HepG2 (cell line): ENCODE data around the gene GUK1. TPM values are rescaled to one million over a fixed set of nuclear protein-coding genes. Genes with fewer than 3 reads are reported as not detected.

Experiments used
- ETV5 ChIP-seq: IDR thresholded peaks from 2 replicates; pipeline ENCODE4 v1.6.1; 2018; ENCODE audit warnings: missing biosample characterization, missing genetic modification reagents, inconsistent platforms, borderline replicate concordance
- GABPA ChIP-seq, 2 experiments: IDR thresholded peaks; 2 replicates each; pipeline ENCODE4 v1.6.1; 2011 to 2016; ENCODE audit warnings: low read depth in 2 of 2, low read length in 1 of 2, missing biosample characterization in 1 of 2, missing genetic modification characterization in 1 of 2
- GLI4 ChIP-seq: sonication (generic); formaldehyde crosslinking; IDR thresholded peaks from 2 replicates; pipeline ENCODE4 v1.5.1; 2020; ENCODE audit warnings: missing genetic modification reagents, mild to moderate bottlenecking, moderate library complexity, borderline replicate concordance
- GLMP ChIP-seq: sonication (generic); formaldehyde crosslinking; IDR thresholded peaks from 2 replicates; pipeline ENCODE4 v1.9.0; 2021; ENCODE audit warnings: missing genetic modification reagents, mild to moderate bottlenecking, borderline replicate concordance
- GTF2F1 ChIP-seq: fragments of 150-350 bp; IDR thresholded peaks from 2 replicates; pipeline ENCODE4 v1.6.1; 2014; ENCODE audit warnings: low read length
- IKZF1 ChIP-seq: fragments of 450-650 bp; IDR thresholded peaks from 2 replicates; pipeline ENCODE4 v1.7.1; 2016
- NR2F1 ChIP-seq, 2 experiments: fragments of 450-650 bp in 1 of 2; formaldehyde crosslinking in 1 of 2; IDR thresholded peaks; 2 replicates each; pipeline versions ENCODE4 v1.5.0 to v1.6.1; 2016 to 2020; ENCODE audit warnings: mild to moderate bottlenecking in 1 of 2, missing compliant biosample characterization in 1 of 2, missing genetic modification reagents in 1 of 2, moderate library complexity in 1 of 2
- REXO4 ChIP-seq: sonication (generic); formaldehyde crosslinking; IDR thresholded peaks from 2 replicates; pipeline ENCODE4 v1.8.0; 2022; ENCODE audit warnings: missing genetic modification reagents, mild to moderate bottlenecking, borderline replicate concordance
- RNF219 ChIP-seq: sonication (generic); formaldehyde crosslinking; IDR thresholded peaks from 2 replicates; pipeline ENCODE4 v1.5.0; 2020; ENCODE audit warnings: mild to moderate bottlenecking, missing genetic modification reagents
- SIX4 ChIP-seq: sonication (generic); formaldehyde crosslinking; IDR thresholded peaks from 2 replicates; pipeline ENCODE4 v1.4.0; 2020; ENCODE audit warnings: missing genetic modification reagents
- SUZ12 ChIP-seq: fragments of 150-350 bp; IDR thresholded peaks from 2 replicates; pipeline ENCODE4 v1.6.1; 2014; ENCODE audit warnings: low read depth, low read length
- TEAD3 ChIP-seq: optimal IDR thresholded peaks from 2 replicates; pipeline ENCODE3; 2016; ENCODE audit warnings: borderline replicate concordance
- THAP7 ChIP-seq: sonication (generic); formaldehyde crosslinking; IDR thresholded peaks from 2 replicates; pipeline ENCODE4 v1.8.1; 2023; ENCODE audit warnings: mild to moderate bottlenecking, missing genetic modification reagents
- USF2 ChIP-seq, 2 experiments: sonication (generic) in 1 of 2; formaldehyde crosslinking in 1 of 2; IDR thresholded peaks; 2 replicates each; pipeline versions ENCODE4 v1.5.1 to v1.6.1; 2011 to 2020; ENCODE audit warnings: borderline replicate concordance in 1 of 2, low read depth in 1 of 2, low read length in 1 of 2, mild to moderate bottlenecking in 1 of 2, missing genetic modification reagents in 1 of 2, moderate library complexity in 1 of 2
- ZBTB7B ChIP-seq: sonication (generic); formaldehyde crosslinking; IDR thresholded peaks from 2 replicates; pipeline ENCODE4 v1.4.0; 2020; ENCODE audit warnings: missing genetic modification reagents
- ZNF205 ChIP-seq: IDR thresholded peaks from 2 replicates; pipeline ENCODE4 v1.6.1; 2018; ENCODE audit warnings: missing biosample characterization, missing genetic modification reagents
- ZNF274 ChIP-seq: sonication (generic); formaldehyde crosslinking; IDR thresholded peaks from 2 replicates; pipeline ENCODE4 v1.5.1; 2020; ENCODE audit warnings: mild to moderate bottlenecking, missing genetic modification reagents
- ZNF503 ChIP-seq: sonication (generic); formaldehyde crosslinking; IDR thresholded peaks from 2 replicates; pipeline ENCODE4 v1.4.0; 2020; ENCODE audit warnings: missing genetic modification reagents
- ZNF740 ChIP-seq: sonication (generic); formaldehyde crosslinking; IDR thresholded peaks from 2 replicates; pipeline ENCODE4 v1.4.0; 2020; ENCODE audit warnings: missing genetic modification reagents
- polyA plus RNA-seq, 8 experiments: library from polyadenylated mRNA; depleted of rRNA in 3 of 8; stranded (reverse) in 7 of 8; unstranded in 1 of 8; fragments of >200 nt; fragmentation: Illumina TruSeq in 4 of 8; extraction: Trizol in 4 of 8; gene quantifications; 2 replicates each; pipeline versions ENCODE4 v1.2.1 to v1.2.3, GENCODE V29; 2011 to 2016; ENCODE audit warnings: low read depth in 4 of 8, missing spikeins in 1 of 8, mixed read lengths in 1 of 8; ENCODE audit not compliant: insufficient read depth in 1 of 8
- total RNA-seq, 5 experiments: library from RNA; depleted of rRNA; stranded (reverse); fragments of >200 nt; fragmentation: Illumina TruSeq; extraction: Trizol; gene quantifications; 2 replicates each; pipeline ENCODE4 v1.2.3, GENCODE V29; 2016; ENCODE audit warnings: low read depth in 1 of 5

Gene GUK1
- total and polyA plus RNA-seq, 2 of the 13 experiments (the other 11 are each of a cell fraction or from before 2014, with no cell fraction given): 116 to 154 TPM

- TF ChIP-seq THAP7 (CRISPR knock-in tag): 0 out of 2 replicates have a peak, but pooled peaks have one; percentile 29
- TF ChIP-seq ZNF740 (CRISPR knock-in tag): no peak
- peak; percentile 61 for TF ChIP-seq ZBTB7B (CRISPR knock-in tag)
- TF ChIP-seq ZNF274 (CRISPR knock-in tag): no peak
- no peak for TF ChIP-seq GABPA (IDR thresholded peaks at IDR 0.05; ENCODE audit: low read depth, low read length)
- peak; percentile 63 for TF ChIP-seq GABPA (CRISPR knock-in tag; IDR thresholded peaks at IDR 0.05; ENCODE audit: low read depth)
- no peak for TF ChIP-seq GTF2F1
- no peak for TF ChIP-seq REXO4 (CRISPR knock-in tag)
- no peak for TF ChIP-seq USF2 (IDR thresholded peaks at IDR 0.05; ENCODE audit: low read depth, low read length)
- TF ChIP-seq USF2 (CRISPR knock-in tag; IDR thresholded peaks at IDR 0.05; ENCODE audit: borderline replicate concordance): no peak
- TF ChIP-seq ZNF205 (CRISPR knock-in tag): no peak
- no peak for TF ChIP-seq GLMP (CRISPR knock-in tag)
- no peak for TF ChIP-seq SIX4 (CRISPR knock-in tag)
- no peak for TF ChIP-seq TEAD3 (CRISPR knock-in tag)
- TF ChIP-seq ETV5: peak; percentile 77
- no peak for TF ChIP-seq ZNF503 (CRISPR knock-in tag)
- 0 out of 2 replicates have a peak, but pooled peaks have one; percentile 47 for TF ChIP-seq GLI4
- no peak for TF ChIP-seq RNF219
- no peak for TF ChIP-seq IKZF1
- TF ChIP-seq SUZ12: no peak
- 0 out of 4 replicates have a peak, but pooled peaks of 1 of the 2 experiments have one; percentile 23 for TF ChIP-seq NR2F1 (CRISPR knock-in tag; IDR thresholded peaks at IDR 0.05)
Observed at GRCh38 chr1:228149406-228150119, 9.5 kb downstream of the GUK1 start, which contains the start of gene GJC2 (continued).
